Muscle of leg (tissue), 11 donors: ENCODE data around the gene CCR7. TPM values are rescaled to one million over a fixed set of nuclear protein-coding genes. Genes with fewer than 3 reads are reported as not detected.

Source experiments
- DNase-seq: peaks from one replicate; pipeline ENCODE4 v3.0.0; 2013
- H3K27ac ChIP-seq: one replicate; pipeline ENCODE4 v1.5.1; 2013; ENCODE audit warnings: mild to moderate bottlenecking, low read length, control low read depth
- H3K27me3 ChIP-seq: one replicate; pipeline ENCODE4 v1.6.1; 2013; ENCODE audit warnings: low read length; ENCODE audit not compliant: control insufficient read depth, insufficient read depth
- H3K36me3 ChIP-seq: one replicate; pipeline ENCODE4 v1.6.1; 2013; ENCODE audit warnings: low read length; ENCODE audit not compliant: control insufficient read depth, insufficient read depth
- H3K4me1 ChIP-seq: one replicate; pipeline ENCODE4 v1.6.1; 2013; ENCODE audit warnings: low read length; ENCODE audit not compliant: control insufficient read depth, insufficient read depth
- H3K4me3 ChIP-seq: one replicate; pipeline ENCODE4 v1.5.1; 2013; ENCODE audit warnings: low read length, control low read depth
- H3K9me3 ChIP-seq: replicated peaks from 2 replicates; pipeline ENCODE4 v1.6.1; 2013; ENCODE audit warnings: low read depth, low read length; ENCODE audit not compliant: control insufficient read depth
- WGBS: methylation state at CpG from one replicate; pipeline ENCODE4 v1.1.5; 2013; ENCODE audit warnings: missing lambda C conversion rate; ENCODE audit not compliant: insufficient coverage; 5-methylcytosine and 5-hydroxymethylcytosine counted together
- polyA plus RNA-seq, 8 donors: library from polyadenylated mRNA; unstranded; fragments of 120-200 nt; gene quantifications; one replicate each; pipeline versions ENCODE4 v1.2.1 to v1.2.3, GENCODE V29; 2013; ENCODE audit warnings: inconsistent platforms in 1 of 8, low replicate concordance in 1 of 8; ENCODE audit not compliant: insufficient read length in 8 of 8, insufficient read depth in 1 of 8
- total RNA-seq: library from RNA; stranded (reverse); fragments of 120-200 nt; gene quantifications from one replicate; pipeline ENCODE4 v1.2.4, GENCODE V29; 2013

CCR7 gene
- total and polyA plus RNA-seq, 9 donors, result 0.09 to 0.35 (median 0.26) TPM

GRCh38 chr17:40606548-40607353, 41.5 kb upstream of the CCR7 start:
- Histone ChIP-seq H3K27ac (no peak overlapping the region), H3K36me3 (no peaks in the 10 kb centered on the region), H3K27me3 (peaks cover 4% of the 10 kb centered on the region), H3K4me3 (no peak overlapping the region), H3K9me3 (no peaks in the 10 kb centered on the region), H3K4me1 (no peaks in the 10 kb centered on the region)
- no peak for DNase-seq
- WGBS, result no CpG with 5 or more reads among the region's 10 CpGs

GRCh38 chr17:40605306-40605705, 40.0 kb upstream of the CCR7 start:
- H3K36me3 ChIP-seq, result no peaks in the 10 kb centered on the region
- no peak for DNase-seq
- H3K4me3 ChIP-seq, result no peak overlapping the region
- WGBS, result 96% methylated on average over 4 of the region's 6 CpGs
- no peak overlapping the region for H3K27ac ChIP-seq
- H3K27me3 ChIP-seq, result peaks cover 6% of the 10 kb centered on the region
- no peaks in the 10 kb centered on the region for H3K9me3 ChIP-seq
- H3K4me1 ChIP-seq, result no peaks in the 10 kb centered on the region

GRCh38 chr17:40604327-40605080, 39.2 kb upstream of the CCR7 start:
- no peak overlapping the region for H3K27ac ChIP-seq
- WGBS, result 79% methylated on average over 6 of the region's 8 CpGs
- H3K4me1 ChIP-seq, result no peaks in the 10 kb centered on the region
- no peak overlapping the region for H3K4me3 ChIP-seq
- DNase-seq, result no peak
- peaks cover 6% of the 10 kb centered on the region for H3K27me3 ChIP-seq
- no peaks in the 10 kb centered on the region for H3K36me3 ChIP-seq
- no peaks in the 10 kb centered on the region for H3K9me3 ChIP-seq

DNA sequence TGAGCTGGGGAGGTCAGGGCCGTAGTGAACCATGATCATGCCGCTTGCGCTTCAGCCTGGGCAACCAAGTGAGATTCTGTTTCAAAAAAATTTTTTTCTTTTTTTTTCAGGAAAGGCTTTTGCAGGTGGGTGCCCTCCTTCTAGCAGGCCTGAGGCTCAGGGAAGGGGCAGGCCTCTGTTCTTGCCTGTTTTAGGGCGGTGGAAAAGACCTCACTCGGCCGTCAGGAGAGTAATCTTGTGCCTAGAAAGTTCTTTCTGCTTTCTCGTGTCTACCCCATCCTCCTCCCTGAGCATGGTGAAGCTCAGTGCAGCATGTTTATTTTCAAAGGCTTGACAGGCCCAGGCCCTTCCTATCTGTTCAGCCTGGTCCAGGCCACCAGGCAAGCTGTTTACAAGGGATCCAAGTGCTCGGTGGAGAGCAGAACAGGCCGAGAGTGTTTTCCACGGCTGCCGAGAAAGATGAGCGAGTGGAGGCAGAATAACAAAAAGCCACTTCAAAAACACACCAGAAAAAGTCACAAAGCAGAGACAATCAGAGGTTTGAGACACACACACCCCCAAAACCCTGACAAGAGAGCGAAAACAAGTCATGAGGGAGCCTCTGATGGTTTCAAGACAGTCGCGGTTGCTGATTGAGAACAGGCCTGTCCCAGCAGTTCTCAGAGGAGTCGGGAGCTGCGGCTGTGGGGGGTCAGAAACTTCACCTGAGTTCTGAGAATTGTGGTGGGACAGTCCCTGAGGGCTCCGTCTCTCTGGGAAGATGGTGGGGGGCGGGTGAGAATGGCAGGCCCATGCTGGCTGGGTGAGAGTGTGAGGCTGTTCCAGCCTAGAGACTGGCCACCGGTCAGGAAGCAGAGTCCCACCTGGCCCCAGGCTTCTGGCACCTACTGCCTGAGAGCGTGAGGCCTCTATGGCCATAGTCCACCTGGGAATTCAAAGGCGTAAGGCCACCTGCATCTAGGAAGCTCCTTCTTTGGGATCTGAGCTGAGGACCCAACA, 37.5 kb upstream of the CCR7 start:
- 67% methylated on average over 17 of the region's 22 CpGs for WGBS
- Histone ChIP-seq H3K27me3 (peaks cover 6% of the 10 kb centered on the region), H3K4me3 (no peak overlapping the region), H3K27ac (no peak overlapping the region), H3K4me1 (no peaks in the 10 kb centered on the region), H3K9me3 (no peaks in the 10 kb centered on the region), H3K36me3 (no peaks in the 10 kb centered on the region)
- no peak for DNase-seq

GRCh38 chr17:40600486-40601046, 35.3 kb upstream of the CCR7 start:
- peaks cover 2% of the 10 kb centered on the region for H3K27me3 ChIP-seq
- 78% methylated on average over 2 of the region's 8 CpGs for WGBS
- no peak overlapping the region for H3K27ac ChIP-seq
- no peak overlapping the region for H3K4me3 ChIP-seq
- H3K9me3 ChIP-seq, result no peaks in the 10 kb centered on the region
- H3K4me1 ChIP-seq, result no peaks in the 10 kb centered on the region
- no peaks in the 10 kb centered on the region for H3K36me3 ChIP-seq
- no peak for DNase-seq

DNA sequence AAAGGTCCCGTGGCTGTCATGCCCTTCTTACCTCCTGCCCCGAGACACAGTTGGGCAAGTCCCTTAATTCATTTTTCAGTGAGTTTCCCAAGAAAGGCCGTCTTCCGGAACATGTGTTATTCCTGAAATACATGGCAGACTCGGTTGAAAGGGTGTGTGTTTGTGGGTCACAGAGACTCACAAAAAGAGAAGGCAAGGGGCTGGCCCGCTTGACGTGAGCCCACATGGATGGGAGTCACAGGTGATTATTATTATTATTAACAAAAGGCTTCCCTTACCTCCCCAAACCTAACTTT, 34.1 kb upstream of the CCR7 start:
- no peak overlapping the region for H3K27ac ChIP-seq
- H3K4me3 ChIP-seq, result no peak overlapping the region
- peaks cover 2% of the 10 kb centered on the region for H3K27me3 ChIP-seq
- H3K4me1 ChIP-seq, result no peaks in the 10 kb centered on the region
- 38% methylated on average over 2 of the region's 7 CpGs for WGBS
- H3K36me3 ChIP-seq, result no peaks in the 10 kb centered on the region
- no peaks in the 10 kb centered on the region for H3K9me3 ChIP-seq
- no peak for DNase-seq

DNA sequence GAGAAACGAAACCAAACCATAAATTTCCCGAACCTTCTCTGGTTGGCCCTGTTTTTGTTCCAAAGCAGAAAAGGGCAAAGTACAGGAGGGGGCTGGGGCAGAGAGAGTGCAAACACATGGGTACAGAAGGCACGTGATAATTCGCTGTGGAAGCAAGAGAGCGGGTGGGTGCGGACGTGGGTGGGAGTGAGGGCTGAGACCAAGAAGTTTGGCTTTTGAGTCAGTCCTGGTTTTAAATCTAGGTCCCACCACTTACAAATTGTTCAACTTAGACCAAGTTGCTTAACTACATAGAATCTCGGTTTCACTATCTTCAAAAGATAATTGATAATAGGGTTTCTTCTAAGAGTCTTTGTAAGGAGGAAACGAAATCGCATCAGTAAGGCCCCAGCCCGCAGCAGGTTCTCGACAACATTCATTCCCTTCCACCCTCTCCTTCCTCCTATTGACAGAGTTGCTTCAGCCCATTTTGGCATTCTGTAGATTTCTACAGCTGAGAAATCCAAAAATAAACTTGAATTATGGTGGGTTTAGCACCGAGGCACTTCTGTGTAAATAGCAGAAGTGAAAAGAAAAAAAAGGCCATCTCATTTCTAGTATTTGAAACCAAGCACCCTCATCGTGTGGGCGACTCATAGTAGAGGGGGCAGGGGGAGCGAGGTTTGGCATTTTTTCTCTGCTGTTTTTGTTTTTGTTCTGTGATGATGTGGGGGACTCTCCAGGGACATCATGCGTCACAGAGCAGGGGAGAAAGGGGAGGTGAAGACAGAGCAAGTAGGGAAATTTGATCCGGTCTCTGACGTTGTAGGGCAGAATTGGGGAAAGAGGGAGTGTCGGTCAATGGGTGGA, 33.6 kb upstream of the CCR7 start:
- Histone ChIP-seq H3K36me3 (no peaks in the 10 kb centered on the region), H3K4me3 (no peak overlapping the region), H3K27me3 (peaks cover 2% of the 10 kb centered on the region), H3K27ac (no peak overlapping the region), H3K9me3 (no peaks in the 10 kb centered on the region), H3K4me1 (no peaks in the 10 kb centered on the region)
- WGBS, result 44% methylated on average over 7 of the region's 20 CpGs
- DNase-seq, result peak; percentile 44

DNA sequence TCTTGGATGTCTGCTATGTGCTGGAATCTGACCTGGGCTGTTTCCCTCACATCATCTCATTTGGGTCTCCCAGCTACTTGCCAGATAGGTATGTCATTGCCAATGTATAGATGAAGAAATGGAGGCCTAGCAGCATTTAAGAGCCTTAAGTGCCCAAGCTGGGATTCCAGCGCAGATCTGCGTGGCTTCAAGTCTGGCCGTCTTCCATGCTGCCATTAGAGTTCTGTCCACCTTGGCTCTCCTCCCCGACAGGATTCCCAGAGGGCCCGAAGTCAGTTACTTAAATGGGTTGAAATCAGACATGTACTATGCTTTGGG, 33.0 kb upstream of the CCR7 start:
- H3K36me3 ChIP-seq, result no peaks in the 10 kb centered on the region
- DNase-seq, result no peak
- no peaks in the 10 kb centered on the region for H3K4me1 ChIP-seq
- peaks cover 2% of the 10 kb centered on the region for H3K27me3 ChIP-seq
- WGBS, result 80% methylated on average over 1 of the region's 5 CpGs
- H3K9me3 ChIP-seq, result no peaks in the 10 kb centered on the region
- no peak overlapping the region for H3K4me3 ChIP-seq
- no peak overlapping the region for H3K27ac ChIP-seq

- 77% methylated on average over 8 of the region's 9 CpGs for WGBS
- Histone ChIP-seq H3K27me3 (peaks cover 2% of the 10 kb centered on the region), H3K4me3 (no peak overlapping the region), H3K36me3 (no peaks in the 10 kb centered on the region), H3K27ac (no peak overlapping the region), H3K9me3 (no peaks in the 10 kb centered on the region), H3K4me1 (no peaks in the 10 kb centered on the region)
- no peak for DNase-seq
Measured at GRCh38 chr17:40597556-40598300, 32.5 kb upstream of the CCR7 start.
